ENCODE data around the gene USP36. TPM values are rescaled to one million over a fixed set of nuclear protein-coding genes. Genes with fewer than 3 reads are reported as not detected.
A peak's percentile ranks its signal among the peaks of the same experiment; 100 is the strongest.
"Not testable (repeated sequence)": the region's sequence is repeated elsewhere in the genome, so short reads cannot be mapped to it uniquely, and the experiment has no call there.

Gene USP36
- total and polyA plus RNA-seq, 7 donors, result 14.0 to 40.5 (median 24.2) TPM

DNA sequence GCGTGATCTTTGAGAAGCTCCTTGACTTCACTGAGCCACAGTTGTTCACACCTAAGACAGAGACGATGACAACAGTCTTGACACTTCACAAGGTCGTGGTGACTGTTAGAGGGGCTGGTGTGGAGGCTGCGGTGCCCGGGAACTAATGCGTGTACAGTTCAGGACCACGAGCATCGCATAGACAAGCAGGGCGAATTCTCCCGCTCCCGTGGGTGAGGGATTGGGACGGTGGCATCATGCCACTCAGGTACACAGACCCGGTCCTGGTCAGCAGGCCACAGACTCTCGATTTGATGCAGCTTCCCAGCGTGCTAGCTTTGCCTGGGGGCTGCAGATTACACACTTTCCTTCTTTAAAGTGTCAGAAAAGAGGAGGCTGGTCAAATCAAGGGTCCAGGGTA lies 37.6 kb upstream of the USP36 start:
- WGBS, 3 donors, result 92 to 95% (median 95%) methylated on average over 15 of the region's 15 CpGs
- H3K9me3 ChIP-seq, result no peaks in the 10 kb centered on the region
- TF ChIP-seq, protein P1, sequence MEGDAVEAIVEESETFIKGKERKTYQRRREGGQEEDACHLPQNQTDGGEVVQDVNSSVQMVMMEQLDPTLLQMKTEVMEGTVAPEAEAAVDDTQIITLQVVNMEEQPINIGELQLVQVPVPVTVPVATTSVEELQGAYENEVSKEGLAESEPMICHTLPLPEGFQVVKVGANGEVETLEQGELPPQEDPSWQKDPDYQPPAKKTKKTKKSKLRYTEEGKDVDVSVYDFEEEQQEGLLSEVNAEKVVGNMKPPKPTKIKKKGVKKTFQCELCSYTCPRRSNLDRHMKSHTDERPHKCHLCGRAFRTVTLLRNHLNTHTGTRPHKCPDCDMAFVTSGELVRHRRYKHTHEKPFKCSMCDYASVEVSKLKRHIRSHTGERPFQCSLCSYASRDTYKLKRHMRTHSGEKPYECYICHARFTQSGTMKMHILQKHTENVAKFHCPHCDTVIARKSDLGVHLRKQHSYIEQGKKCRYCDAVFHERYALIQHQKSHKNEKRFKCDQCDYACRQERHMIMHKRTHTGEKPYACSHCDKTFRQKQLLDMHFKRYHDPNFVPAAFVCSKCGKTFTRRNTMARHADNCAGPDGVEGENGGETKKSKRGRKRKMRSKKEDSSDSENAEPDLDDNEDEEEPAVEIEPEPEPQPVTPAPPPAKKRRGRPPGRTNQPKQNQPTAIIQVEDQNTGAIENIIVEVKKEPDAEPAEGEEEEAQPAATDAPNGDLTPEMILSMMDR (IDR thresholded peaks at IDR 0.05), result no peak
- ATAC-seq (no peak), DNase-seq (no peak)
- H3K4me3 ChIP-seq, result no peak overlapping the region
- no peaks in the 10 kb centered on the region for H3K36me3 ChIP-seq (ENCODE audit: insufficient read depth in 1 of 2, low read depth in 1 of 2)
- intact Hi-C loops (cut with DNase I), result loop anchor here in 1 of 2 donors (5.0 kb wide), 1 partner anchor 54 kb away; no protein-coding TSS in a partner anchor
- no peak overlapping the region for H3K27ac ChIP-seq
- H3K27me3 ChIP-seq (ENCODE audit: insufficient read depth in 3 of 3, low read length in 2 of 3), result no peaks in the 10 kb centered on the region
- H3K4me1 ChIP-seq, result peaks cover 48% of the 10 kb centered on the region

DNA sequence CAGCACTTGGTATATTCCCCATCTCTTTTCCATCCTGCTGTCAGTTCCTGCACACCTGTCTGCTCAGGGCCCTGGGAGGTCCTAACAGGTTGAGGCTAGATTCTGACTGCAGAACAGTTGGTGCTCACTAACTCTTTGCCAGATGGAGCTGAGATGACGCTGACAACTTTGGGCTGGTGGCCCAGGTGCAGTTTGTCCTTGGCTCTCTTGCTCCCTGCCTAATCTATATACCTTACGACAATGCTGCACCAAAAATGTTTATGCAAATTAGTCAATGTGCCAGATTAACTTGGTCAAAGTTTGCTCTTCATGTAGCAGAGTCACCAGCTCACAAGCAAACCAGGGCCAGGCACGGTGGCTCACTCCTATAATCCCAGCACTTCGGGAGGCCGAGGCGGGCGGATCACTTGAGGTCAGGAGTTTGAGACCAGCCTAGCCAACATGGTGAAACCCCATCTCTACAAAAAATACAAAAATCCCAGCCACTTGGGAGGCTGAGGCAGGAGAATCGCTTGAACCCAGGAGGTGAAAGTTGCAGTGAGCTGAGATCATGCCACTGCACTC lies 36.4 kb upstream of the USP36 start:
- peaks cover 37% of the 10 kb centered on the region for H3K4me1 ChIP-seq
- not testable (repeated sequence) for H3K9me3 ChIP-seq; H3K36me3 ChIP-seq (ENCODE audit: insufficient read depth in 1 of 2, low read depth in 1 of 2); DNase-seq; H3K27me3 ChIP-seq (ENCODE audit: insufficient read depth in 3 of 3, low read length in 2 of 3); H3K4me3 ChIP-seq; H3K27ac ChIP-seq; ATAC-seq
- WGBS, 3 donors, result 68 to 76% (median 69%) methylated on average over 8 of the region's 8 CpGs
- intact Hi-C loops (cut with DNase I), result loop anchor here in 1 of 2 donors (5.0 kb wide), 1 partner anchor 55 kb away; no protein-coding TSS in a partner anchor

DNA sequence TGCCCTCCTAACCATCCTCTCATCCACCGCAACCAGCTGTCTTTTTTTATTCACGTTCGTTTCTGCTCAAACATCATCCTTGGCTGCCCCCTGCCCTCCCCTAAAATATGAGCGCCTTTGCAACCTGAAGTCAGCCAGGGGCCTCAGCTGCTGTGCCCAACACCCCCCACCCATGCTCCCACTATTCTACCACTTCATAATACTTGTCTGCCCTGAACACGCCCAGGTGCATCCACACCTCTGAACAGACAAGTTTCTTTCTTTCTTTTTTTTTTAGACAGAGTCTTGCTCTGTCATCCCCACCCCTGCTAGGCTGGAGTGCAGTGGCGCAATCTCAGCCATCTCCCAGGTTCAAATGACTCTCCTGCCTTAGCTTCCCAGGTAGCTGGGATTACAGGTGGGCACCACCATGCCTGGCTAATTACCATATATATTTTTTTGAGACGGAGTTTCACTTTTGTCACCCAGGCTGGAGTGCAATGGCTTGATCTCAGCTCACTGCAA lies 35.5 kb upstream of the USP36 start:
- no peaks in the 10 kb centered on the region for H3K9me3 ChIP-seq
- ATAC-seq (no peak), DNase-seq (no peak)
- no peak overlapping the region for H3K4me3 ChIP-seq
- TF ChIP-seq, protein P1 (IDR thresholded peaks at IDR 0.05), result no peak
- H3K27ac ChIP-seq, result no peak overlapping the region
- H3K4me1 ChIP-seq, result peaks cover 37% of the 10 kb centered on the region
- no peaks in the 10 kb centered on the region for H3K27me3 ChIP-seq (ENCODE audit: insufficient read depth in 3 of 3, low read length in 2 of 3)
- intact Hi-C loops (cut with DNase I), result loop anchor here in 1 of 2 donors (5.0 kb wide), 1 partner anchor 56 kb away; no protein-coding TSS in a partner anchor
- 60 to 85% (median 79%) methylated on average over 7 of the region's 7 CpGs for WGBS, 3 donors
- H3K36me3 ChIP-seq (ENCODE audit: insufficient read depth in 1 of 2, low read depth in 1 of 2), result no peaks in the 10 kb centered on the region

DNA sequence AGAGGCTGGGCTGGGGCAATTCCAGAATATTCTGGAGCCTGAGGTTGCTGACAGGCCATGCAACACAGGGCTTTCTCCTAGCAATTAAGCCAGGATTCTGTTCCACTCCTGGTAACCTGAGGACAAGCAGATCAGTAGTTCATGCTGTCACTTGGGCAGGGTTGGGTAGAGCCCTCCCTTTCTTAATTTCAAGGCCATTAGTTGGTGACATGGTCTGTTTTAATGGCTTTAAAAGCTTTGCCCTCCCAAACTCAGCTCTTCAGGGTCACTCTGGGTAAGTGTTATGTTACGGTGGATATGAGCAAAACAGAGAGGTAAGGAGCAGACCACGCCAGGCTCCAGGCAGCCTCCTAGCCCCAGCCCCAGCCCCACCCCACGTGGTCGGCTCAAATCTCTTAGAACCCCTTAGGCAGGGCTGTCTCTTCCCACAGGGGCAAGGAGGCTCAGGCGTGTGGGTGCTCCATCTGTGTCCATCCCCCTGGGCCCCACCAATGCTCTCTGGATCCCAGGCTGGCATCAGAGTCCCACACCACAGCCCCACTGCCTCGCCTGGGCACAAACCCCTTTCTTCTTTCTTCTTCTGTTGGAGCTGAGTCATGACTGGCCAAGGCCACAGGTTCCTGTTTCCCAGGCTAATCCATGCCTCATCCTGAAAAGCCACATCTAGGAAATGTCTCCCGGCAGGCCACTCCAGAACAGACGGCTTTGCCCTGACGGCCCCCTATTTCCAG lies 34.9 kb upstream of the USP36 start:
- no peaks in the 10 kb centered on the region for H3K36me3 ChIP-seq (ENCODE audit: insufficient read depth in 1 of 2, low read depth in 1 of 2)
- TF ChIP-seq, protein P1 (IDR thresholded peaks at IDR 0.05), result no peak
- H3K9me3 ChIP-seq, result no peaks in the 10 kb centered on the region
- DNase-seq, result no peak
- intact Hi-C loops (cut with DNase I), result loop anchor here in 1 of 2 donors (5.0 kb wide), 1 partner anchor 57 kb away; no protein-coding TSS in a partner anchor
- peak overlapping the region; percentile 30 for H3K27ac ChIP-seq
- H3K27me3 ChIP-seq (ENCODE audit: insufficient read depth in 3 of 3, low read length in 2 of 3), result no peaks in the 10 kb centered on the region
- peak in 1 of 4 donors; percentile 13 for ATAC-seq
- no peak overlapping the region for H3K4me3 ChIP-seq
- WGBS, 3 donors, result 54 to 70% (median 58%) methylated on average over 9 of the region's 9 CpGs
- H3K4me1 ChIP-seq, result peaks cover 37% of the 10 kb centered on the region
